ENCODE results near the gene FLNC.

The FLNC gene

GRCh38 chr7:128877756-128878120, 47.5 kb downstream of the FLNC start:
- DNase-seq (ENCODE audit: low read depth in 2 of 2), result no peak

GRCh38 chr7:128878226-128879105, 48.3 kb downstream of the FLNC start:
- DNase-seq (ENCODE audit: low read depth in 2 of 2), result no peak

GRCh38 chr7:128879461-128879938, 49.3 kb downstream of the FLNC start:
- no peak for DNase-seq (ENCODE audit: low read depth in 2 of 2)

GRCh38 chr7:128879939-128880746, 49.9 kb downstream of the FLNC start:
- DNase-seq (ENCODE audit: low read depth in 2 of 2), result no peak

GRCh38 chr7:128880791-128881457, 50.7 kb downstream of the FLNC start:
- no peak for DNase-seq (ENCODE audit: low read depth in 2 of 2)

- DNase-seq (ENCODE audit: low read depth in 2 of 2), result no peak
Observed at GRCh38 chr7:128881458-128882125, 51.4 kb downstream of the FLNC start.

- DNase-seq (ENCODE audit: low read depth in 2 of 2), result no peak
Observed at GRCh38 chr7:128882134-128882533, 51.9 kb downstream of the FLNC start.

- peak; percentile 75 to 90 for DNase-seq (ENCODE audit: low read depth in 2 of 2)
Observed at GRCh38 chr7:128883622-128884448, 53.6 kb downstream of the FLNC start.

- DNase-seq (ENCODE audit: low read depth in 2 of 2), result no peak
Observed at GRCh38 chr7:128884561-128885369, 54.6 kb downstream of the FLNC start.

GRCh38 chr7:128885370-128886187, 55.4 kb downstream of the FLNC start:
- DNase-seq (ENCODE audit: low read depth in 2 of 2), result no peak

GRCh38 chr7:128886391-128887168, 56.4 kb downstream of the FLNC start:
- DNase-seq (ENCODE audit: low read depth in 2 of 2), result no peak

GRCh38 chr7:128887169-128888038, 57.2 kb downstream of the FLNC start:
- no peak for DNase-seq (ENCODE audit: low read depth in 2 of 2)

- DNase-seq (ENCODE audit: low read depth in 2 of 2), result no peak
Observed at GRCh38 chr7:128888039-128888755, 58.0 kb downstream of the FLNC start.

- DNase-seq (ENCODE audit: low read depth in 2 of 2), result no peak
Observed at GRCh38 chr7:128888756-128889095, 58.5 kb downstream of the FLNC start.

GRCh38 chr7:128889121-128889520, 58.9 kb downstream of the FLNC start:
- DNase-seq (ENCODE audit: low read depth in 2 of 2), result no peak

- DNase-seq (ENCODE audit: low read depth in 2 of 2), result no peak
Observed at GRCh38 chr7:128890306-128891109, 60.3 kb downstream of the FLNC start.

Data from stimulated activated CD4-positive, alpha-beta T cell treated with anti-CD3 and anti-CD28 coated beads, Interleukin-4, amount 100 ng/mL, for 48 hours (primary cell).